OCI-LY1 (cell line): Measurements from ENCODE around the gene TMEM88.

Source experiments
- CTCF ChIP-seq: fragments of 200-600 bp; sonication (generic), shearing (Covaris generic); IDR thresholded peaks from 2 replicates; pipeline ENCODE4 v1.5.1; 2017; ENCODE audit warnings: mild to moderate bottlenecking, antibody characterized with exemption, low read length, moderate library complexity, mixed read lengths
- EZH2 ChIP-seq: fragments of 200-600 bp; sonication (generic), shearing (Covaris generic); IDR thresholded peaks from 2 replicates; pipeline ENCODE4 v1.8.0; 2017; ENCODE audit warnings: borderline replicate concordance, mixed run types, mild to moderate bottlenecking, antibody characterized with exemption, low read length, moderate library complexity, mixed read lengths

GRCh38 chr17:7883781-7884386 is 29.0 kb downstream of the TMEM88 start:
- TF ChIP-seq CTCF, result no peak
- no peak for TF ChIP-seq EZH2
